Thyroid gland (tissue), 4 donors: Measurements from ENCODE around the gene FNDC11.

Source experiments
- CTCF ChIP-seq, 6 experiments: fragments of 200-600 bp in 3 of 6; fragments of 450-650 bp in 3 of 6; sonication (generic) in 3 of 6; IDR thresholded peaks; one replicate each; pipeline ENCODE4 v1.5.1; 2016 to 2019; ENCODE audit warnings: antibody characterized with exemption in 6 of 6, mild to moderate bottlenecking in 2 of 6, inconsistent platforms in 1 of 6, moderate library complexity in 1 of 6
- POLR2A ChIP-seq, 2 donors: fragments of 450-650 bp; IDR thresholded peaks; one replicate each; pipeline ENCODE4 v1.6.1; 2017; ENCODE audit warnings: antibody characterized with exemption in 2 of 2, mild to moderate bottlenecking in 2 of 2, moderate library complexity in 1 of 2

- TF ChIP-seq POLR2A (IDR thresholded peaks at IDR 0.05) (no peak), CTCF (IDR thresholded peaks at IDR 0.05) (no peak)
Measured at GRCh38 chr20:63599396-63600050, 45.6 kb downstream of the FNDC11 start.
